Ramos (cell line): ENCODE measurements around the gene PDGFRB.

Source experiments
- in situ Hi-C: fragments of 300-500 bp; cut with MboI; formaldehyde crosslinking; loops from one replicate; pipeline ENCODE4 v1.14.3; 2022; ENCODE audit warnings: low sequenced_read_pairs; ENCODE audit not compliant: unreplicated experiment

The PDGFRB gene

DNA sequence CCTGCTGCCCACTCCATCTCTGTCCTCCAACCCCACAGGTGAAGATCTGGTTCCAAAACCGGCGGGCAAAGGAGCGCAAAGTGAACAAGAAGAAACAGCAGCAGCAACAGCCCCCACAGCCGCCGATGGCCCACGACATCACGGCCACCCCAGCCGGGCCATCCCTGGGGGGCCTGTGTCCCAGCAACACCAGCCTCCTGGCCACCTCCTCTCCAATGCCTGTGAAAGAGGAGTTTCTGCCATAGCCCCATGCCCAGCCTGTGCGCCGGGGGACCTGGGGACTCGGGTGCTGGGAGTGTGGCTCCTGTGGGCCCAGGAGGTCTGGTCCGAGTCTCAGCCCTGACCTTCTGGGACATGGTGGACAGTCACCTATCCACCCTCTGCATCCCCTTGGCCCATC lies 27.8 kb upstream of the PDGFRB start:
- in situ Hi-C loops = no loop called here

DNA sequence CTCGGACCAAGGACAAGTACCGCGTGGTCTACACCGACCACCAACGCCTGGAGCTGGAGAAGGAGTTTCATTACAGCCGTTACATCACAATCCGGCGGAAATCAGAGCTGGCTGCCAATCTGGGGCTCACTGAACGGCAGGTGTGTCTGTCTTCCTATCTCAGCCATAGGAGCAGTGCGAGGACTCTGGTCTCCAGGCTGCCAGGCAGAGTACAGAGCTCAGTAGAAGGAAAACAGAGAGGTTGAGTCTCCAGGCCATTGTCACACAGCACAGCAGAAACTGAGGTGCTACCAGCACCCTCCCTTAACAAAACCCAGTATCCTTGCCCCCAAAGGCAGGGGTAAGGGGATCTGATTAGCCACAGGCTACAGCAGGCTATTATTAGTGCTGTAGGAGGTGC lies 27.1 kb upstream of the PDGFRB start:
- in situ Hi-C loops = no loop called here

DNA sequence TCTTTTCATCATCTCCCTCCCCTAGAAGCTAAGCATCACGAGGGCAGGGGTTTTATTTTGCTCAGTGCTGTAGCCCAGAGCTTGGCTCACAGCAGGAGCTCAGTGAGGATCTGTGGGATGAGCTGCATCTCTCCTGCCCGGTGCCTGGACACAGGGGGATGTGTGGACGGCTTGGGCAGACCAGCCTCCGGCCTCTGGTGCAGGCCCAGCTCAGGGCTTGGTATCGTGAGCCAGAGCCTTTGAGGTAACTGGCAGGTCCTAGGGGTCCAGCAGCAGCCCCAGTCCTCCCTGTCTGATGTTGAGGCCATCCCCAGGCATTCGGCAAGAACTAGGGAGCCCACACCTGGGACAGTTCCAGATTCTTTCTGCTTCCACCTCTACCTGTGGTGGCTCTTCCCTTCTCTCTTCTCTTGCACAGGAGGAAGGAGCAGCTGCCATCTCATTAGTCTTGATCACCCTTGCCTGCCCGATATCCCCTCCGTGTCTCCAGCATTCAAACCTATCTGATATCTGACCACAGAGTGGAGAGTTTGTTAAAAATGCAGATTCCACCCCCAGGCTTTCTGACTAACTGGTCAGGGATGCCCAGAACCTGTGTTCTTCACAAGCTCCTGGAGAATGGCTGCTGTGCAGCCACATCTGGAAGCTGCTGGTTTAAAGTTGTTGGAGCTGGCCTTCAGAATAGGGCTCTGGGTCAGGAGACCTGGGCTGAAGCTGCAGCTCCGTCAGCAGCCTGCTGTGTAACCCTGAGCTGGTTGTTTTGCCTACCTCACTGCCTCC lies 26.3 kb upstream of the PDGFRB start:
- in situ Hi-C loops = no loop called here

DNA sequence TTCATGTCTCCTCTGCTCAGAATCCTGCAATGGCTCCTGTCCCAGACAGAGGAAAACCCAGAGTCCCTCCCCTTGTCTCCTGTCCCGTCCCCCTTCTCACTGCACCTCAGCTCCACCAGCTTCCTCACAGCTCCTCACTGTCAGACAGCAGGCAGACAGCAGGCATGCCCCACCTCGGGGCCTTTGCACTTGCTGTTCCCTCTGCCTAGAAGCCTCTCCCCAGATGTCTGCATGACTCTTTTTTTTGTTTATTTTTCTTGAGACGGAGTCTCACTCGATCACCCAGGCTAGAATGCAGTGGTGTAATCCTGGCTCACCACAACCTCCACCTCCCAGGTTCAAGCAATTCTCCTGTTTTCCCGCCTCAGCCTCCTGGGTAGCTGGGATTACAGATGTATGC lies 25.4 kb upstream of the PDGFRB start:
- in situ Hi-C loops = no loop called here

DNA sequence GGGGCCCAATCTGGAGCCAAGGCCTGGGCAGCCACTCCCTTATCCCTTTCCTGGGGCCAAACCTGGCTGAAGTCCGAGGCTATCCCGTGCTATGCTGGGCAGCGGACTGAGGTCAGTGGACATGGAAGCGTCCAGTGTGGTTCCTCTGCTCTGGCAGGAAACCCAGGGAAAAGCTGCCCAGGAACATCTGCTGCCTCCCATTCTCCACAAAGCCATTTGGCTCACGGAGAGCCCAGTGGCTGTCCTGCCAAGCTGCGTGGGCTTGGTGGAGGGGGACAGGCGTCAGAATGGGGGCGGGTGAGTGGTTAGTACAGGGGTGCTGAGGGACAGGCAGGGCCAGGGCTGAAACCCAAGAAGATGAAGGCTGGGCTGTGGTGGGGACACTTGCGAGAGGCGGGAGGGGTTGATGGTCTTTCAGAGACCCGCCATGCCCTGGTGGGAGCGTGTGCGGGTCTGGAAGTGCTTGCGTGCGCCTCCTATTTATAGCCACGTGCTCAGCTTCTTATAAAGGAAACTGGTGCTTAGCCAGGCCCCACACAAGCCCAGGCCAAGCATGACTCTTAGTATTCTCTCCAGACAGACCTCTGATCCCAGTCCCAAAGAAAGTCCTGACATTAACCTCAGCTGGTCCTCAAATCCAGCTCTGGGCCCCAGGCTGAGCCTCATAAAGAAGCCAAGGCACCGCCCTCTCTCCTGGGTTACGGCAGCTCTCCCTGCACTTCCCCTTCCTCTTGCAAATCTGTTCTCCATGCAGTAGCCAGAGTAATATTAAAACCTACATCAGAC lies 24.8 kb upstream of the PDGFRB start:
- in situ Hi-C loops = no loop called here

DNA sequence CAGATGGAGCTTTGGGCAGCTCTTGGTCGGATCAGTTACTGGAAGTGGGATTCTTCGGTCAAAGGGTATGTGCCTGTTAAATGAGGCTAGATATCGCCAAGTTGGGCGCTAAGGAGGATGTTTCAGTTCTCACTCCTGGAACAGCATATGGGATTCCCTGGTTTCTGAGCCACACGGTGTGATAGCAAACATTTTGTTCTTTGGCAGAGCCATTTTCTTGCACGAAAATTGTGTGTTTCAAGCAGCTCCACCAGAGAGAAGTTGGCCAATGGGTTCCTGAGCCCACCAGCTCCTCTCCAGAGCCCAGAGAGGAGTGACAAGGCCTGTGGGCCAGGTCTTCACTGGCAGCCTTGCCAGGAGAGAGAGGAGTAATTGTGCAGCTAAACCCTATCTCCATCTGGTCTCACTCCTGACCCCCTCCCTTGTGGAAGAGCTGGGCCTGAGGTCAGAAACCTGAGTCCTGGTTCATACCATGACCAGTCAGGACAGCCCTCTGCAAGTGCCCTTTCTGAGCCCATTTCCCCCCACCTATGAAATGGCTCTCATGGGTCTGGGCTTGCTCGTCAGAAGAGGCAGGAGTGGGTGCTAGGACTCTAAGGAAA lies 23.5 kb upstream of the PDGFRB start:
- in situ Hi-C loops = no loop called here

DNA sequence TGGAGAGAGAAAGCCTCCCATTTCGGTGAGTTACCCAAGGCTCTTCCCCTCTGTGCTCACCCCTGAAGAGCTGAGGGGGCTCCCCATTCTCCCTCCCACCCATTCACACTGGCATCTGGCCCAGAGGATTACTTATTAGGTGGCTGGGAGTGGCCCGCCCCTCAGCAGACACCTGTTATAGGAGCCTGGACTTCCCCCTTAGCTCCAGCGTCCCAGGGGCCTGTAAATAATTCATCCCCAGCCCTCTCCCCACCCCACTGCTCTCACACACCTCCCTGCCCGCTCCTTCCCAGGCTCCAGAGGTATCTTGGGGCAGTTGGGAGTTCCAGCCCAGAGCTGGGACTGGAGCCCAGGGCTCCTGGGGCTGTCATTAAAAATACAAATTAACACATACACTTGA lies 22.6 kb upstream of the PDGFRB start:
- in situ Hi-C loops = no loop called here

DNA sequence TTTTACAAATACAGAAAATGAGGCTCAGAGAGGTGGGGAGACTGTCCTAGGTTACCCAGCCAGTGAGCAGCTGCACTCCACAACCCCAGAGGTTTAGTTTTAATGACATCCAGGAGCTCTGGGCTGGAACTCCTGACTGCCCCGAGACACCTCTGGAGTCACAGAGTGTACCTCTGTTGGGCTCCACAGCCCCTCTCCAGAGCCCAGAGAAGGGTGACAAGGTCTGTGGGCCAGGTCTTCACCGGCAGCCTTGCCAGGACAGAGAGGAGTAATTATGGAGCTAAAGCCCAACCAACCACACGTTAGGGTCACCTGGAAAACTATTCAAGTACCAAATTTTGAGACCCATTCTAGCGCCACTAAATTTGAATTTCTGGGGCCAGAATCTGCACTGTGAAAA lies 22.1 kb upstream of the PDGFRB start:
- in situ Hi-C loops = no loop called here

DNA sequence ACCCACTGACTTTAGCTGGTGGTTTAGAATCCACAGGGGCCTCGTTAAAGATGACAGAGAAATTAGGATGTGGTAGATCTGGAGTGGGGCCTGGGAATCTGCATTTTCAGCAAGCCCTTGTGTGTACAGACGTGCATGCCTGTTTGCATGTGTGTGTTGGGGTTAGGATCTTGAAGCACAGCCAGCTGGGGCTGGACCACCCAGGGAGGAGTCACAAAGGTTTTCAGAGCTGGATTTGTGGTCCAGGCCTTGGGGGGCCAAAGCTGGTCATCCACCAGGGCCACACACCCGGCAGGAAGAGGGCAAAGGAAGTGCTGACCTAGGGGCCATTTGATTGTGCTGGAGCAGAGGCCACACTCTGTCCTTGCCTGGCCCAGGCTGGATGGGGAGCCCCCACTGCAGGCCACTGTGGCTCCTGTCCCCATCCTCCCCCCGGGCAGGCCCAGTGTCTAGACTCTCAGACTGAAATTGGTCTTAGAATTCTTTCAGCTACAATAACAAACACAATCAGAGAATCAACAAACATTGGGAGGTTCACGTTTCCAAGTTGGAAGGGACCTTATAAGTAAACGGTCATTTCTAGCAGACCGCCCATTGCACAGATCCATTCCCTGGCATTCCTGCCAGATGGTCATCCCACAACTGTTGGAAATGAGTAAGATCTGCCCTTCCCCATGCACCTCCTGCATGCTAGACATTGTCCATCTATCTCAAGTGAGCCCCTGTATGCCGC lies 21.3 kb upstream of the PDGFRB start:
- in situ Hi-C loops = no loop called here

DNA sequence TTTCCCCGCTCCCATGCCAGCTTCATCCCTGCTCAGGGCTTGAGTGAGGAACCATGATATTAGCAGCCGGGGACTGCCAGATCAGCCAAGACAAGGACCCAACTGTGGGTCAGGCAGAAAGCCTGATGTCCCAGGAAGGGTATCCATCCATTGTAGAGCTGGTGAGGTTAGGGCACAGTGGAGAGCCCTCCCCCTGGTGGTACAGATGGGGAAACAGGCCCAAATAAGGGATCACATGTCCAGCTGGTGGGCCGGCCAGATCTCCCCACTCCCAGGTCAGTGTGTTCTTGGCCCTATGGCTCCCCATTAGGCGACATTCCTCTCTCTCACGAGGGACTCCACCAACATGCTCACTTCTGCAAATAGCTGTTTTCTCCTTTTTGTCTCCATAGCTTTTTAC lies 19.9 kb upstream of the PDGFRB start:
- in situ Hi-C loops = no loop called here

DNA sequence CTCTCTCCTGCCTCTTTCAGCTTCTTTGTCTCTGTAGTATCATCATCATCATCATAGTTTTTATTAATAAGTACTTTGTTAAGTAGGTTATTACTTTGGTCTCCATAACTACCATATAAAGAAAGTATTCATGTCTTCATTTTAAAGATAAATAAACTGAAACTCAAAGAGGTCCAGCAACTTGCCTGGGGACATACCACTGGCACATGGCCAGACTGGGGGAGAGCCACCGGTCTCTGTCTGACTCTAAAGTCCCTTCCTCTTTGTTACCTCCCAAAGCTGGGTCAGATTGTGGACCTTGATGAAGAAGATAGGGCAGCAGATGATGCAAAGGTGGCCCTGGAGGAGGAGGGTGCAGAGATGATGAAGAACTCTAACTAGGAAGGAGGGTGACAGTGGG lies 19.4 kb upstream of the PDGFRB start:
- in situ Hi-C loops = no loop called here

DNA sequence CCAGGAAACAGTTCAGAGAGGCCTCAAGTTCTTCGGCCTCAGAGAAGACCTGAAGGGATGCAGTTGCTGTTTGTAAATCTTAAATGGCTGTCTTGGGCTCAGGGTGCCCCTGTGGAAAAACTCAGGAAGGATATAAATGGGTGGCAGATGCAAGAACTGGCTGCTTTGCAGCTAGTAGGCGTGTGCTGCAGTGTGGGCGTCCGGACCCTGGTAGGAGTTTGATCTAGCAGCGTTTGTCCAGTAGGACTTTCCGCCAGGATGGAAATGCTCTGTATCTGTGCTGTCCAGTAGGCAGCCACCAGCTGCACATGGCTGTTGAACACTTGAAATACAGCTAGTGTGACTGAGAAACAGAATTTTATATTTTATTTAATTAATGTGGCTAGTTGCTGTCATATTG lies 18.6 kb upstream of the PDGFRB start:
- in situ Hi-C loops = no loop called here

DNA sequence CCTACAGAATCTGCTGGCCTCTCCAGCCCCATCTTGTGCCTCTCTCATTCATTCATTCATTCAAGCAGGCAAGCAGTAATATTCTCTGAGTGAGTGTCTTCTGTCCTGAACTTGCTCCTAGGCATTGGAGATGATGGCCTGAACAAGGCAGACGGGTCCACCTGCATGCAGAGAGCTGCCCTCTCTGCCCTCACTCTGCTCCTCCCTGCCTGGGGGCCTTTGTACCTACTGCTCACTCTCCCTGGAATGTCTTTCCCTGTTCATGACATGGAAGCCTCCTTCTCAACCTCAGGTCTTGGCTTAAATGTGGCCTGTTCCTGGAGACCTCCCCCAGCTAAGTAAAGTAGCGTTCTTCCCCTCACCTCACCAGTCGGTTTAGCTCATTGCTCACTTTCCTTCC lies 17.5 kb upstream of the PDGFRB start:
- in situ Hi-C loops = no loop called here

DNA sequence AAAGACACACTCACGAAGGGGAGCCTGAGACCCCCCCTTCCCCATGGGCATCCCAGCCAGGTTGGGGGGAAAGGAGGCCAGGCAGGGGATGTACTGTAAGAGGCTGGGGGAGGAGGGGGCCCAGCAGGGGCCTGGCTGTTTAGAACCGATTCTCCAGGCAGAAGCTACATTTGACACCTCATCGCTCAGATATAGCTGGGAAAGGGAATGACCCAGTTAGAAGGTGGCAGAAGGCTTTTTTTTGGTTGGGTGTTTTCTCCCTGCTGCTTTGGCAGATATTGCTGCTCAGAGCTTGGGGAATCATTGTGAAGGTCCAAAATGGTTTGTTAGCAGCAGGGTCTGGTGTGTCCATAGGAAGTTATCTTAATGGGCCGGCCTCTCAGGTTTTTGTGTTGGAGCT lies 16.9 kb upstream of the PDGFRB start:
- in situ Hi-C loops = no loop called here

DNA sequence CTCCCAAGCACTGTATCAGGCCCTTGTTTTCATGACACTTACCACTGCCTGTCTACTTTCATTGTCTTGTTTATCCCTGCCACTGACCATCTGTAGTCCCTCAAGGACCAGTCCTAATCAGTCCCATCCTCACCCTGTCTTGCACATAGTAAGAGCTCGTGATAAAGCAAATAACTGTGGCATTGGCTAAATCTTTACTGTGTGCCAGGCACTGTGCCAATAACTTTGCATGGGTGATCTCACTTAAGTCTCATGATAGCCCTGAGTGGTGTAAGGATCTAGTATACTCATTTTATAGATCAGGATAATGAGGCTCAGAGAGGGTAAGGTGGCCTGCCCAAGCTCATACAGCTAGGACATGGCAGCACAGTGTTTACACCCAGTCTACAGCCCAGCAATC lies 16.5 kb upstream of the PDGFRB start:
- in situ Hi-C loops = no loop called here

DNA sequence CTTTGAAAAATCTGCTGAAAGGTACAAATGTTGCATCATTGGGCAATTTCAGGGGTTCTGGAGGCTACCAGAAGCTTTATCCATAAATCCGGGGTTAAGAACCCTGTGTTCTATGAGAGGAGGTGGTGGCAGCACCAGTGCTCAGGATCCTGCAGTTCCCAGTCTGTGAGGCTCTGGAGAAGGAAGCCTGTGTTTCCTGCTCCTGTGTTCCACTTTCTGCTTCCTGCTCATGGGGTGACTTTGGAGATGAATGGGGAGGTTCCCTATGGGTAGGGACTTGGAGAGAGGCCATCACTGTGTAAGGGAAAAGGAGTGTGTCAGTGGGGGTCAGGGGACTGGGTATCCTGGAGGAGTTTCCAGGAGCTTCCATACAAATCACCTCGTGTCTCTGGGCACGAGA lies 13.2 kb upstream of the PDGFRB start:
- in situ Hi-C loops = no loop called here

DNA sequence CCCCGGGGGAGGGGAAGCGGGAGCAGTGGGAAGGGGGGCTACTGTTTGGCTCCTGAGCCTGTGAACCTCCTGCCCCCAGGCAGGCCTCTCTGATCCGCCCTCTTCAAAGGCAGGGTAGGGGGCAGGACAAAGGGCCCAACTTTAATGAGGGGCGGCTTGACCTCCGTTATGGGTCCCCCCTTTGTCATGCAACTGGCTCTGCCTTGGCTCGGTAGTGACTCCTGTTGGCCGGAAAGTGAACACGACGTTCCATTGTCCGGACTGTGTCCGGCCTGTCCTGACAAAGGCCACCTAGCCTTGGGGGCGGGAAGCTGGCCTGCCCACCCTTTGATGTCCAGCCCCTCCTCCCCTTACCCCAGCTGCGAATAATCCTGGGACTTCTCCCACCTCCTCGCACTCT lies 12.3 kb upstream of the PDGFRB start:
- in situ Hi-C loops = no loop called here

DNA sequence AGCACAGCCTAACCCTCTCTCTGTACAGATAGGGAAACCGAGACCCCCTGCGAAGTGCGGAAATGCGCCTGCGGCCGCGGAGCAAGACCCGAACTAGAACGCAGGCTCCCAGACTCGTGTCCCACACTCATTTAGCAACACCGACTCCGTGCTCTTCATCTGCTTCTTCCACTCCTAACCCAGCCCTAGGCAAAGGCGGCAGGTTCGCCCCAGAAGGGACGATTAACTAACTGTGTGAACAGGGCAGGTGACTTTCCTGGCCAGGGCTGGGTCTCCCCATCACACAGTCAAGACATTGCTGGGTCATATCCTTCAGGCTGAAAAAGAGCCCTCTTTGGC lies 11.8 kb upstream of the PDGFRB start:
- in situ Hi-C loops = no loop called here

DNA sequence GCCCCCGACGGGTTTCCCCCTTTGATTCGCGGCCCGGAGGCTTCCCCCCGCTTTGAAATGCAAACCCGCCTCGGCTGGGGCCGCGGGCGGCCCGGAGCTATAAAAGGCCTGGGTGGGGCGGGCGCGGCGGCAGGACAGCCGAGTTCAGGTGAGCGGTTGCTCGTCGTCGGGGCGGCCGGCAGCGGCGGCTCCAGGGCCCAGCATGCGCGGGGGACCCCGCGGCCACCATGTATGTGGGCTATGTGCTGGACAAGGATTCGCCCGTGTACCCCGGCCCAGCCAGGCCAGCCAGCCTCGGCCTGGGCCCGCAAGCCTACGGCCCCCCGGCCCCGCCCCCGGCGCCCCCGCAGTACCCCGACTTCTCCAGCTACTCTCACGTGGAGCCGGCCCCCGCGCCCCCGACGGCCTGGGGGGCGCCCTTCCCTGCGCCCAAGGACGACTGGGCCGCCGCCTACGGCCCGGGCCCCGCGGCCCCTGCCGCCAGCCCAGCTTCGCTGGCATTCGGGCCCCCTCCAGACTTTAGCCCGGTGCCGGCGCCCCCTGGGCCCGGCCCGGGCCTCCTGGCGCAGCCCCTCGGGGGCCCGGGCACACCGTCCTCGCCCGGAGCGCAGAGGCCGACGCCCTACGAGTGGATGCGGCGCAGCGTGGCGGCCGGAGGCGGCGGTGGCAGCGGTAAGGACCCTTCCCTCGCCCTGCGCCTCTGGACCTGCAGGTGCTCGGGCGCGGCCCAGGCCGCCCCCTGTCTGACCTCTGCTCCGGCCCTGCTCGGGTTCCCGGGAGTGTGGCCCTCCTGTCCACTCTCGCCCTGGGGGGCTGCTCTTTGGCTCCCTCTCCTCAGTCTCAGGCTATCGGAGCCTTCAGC lies 11.2 kb upstream of the PDGFRB start, which contains the start of gene CDX1:
Gene CDX1, plus strand, starts transcription at position 129 of the 862 bp plus-strand sequence. Its CDS starts 99 bp downstream, at position 228.
- in situ Hi-C loops = no loop called here
